Mucosa of rectum (tissue), 2 donors: ENCODE data around the gene TADA2B.

Experiments used
- H3K27ac ChIP-seq, 2 donors: one replicate each; pipeline ENCODE4 v1.7.0; 2013; ENCODE audit warnings: inconsistent platforms in 2 of 2, low read depth in 2 of 2, low read length in 2 of 2
- H3K27me3 ChIP-seq, 2 donors: one replicate each; pipeline ENCODE4 v1.7.0; 2013; ENCODE audit warnings: low read length in 2 of 2; ENCODE audit not compliant: control insufficient read depth in 2 of 2, insufficient read depth in 2 of 2
- H3K36me3 ChIP-seq, 2 donors: one replicate each; pipeline ENCODE4 v1.7.0; 2013; ENCODE audit warnings: low read length in 2 of 2; ENCODE audit not compliant: control insufficient read depth in 2 of 2, insufficient read depth in 2 of 2
- H3K4me1 ChIP-seq, 2 donors: one replicate each; pipeline ENCODE4 v1.7.0; 2013; ENCODE audit warnings: low read length in 2 of 2, mild to moderate bottlenecking in 1 of 2; ENCODE audit not compliant: control insufficient read depth in 2 of 2, insufficient read depth in 2 of 2
- H3K4me3 ChIP-seq, 2 donors: one replicate each; pipeline ENCODE4 v1.7.0; 2013; ENCODE audit warnings: low read length in 2 of 2
- H3K9ac ChIP-seq, 2 donors: one replicate each; pipeline ENCODE4 v1.7.0; 2013; ENCODE audit warnings: low read length in 2 of 2, low read depth in 1 of 2, mild to moderate bottlenecking in 1 of 2
- H3K9me3 ChIP-seq, 2 donors: one replicate each; pipeline ENCODE4 v1.7.0; 2013; ENCODE audit warnings: low read length in 2 of 2; ENCODE audit not compliant: control insufficient read depth in 2 of 2
- donor health status: healthy.
- donor health status: Normal muscosa, but diverticular disease.

The TADA2B gene

GRCh38 chr4:7043284-7044136 is at the start of gene TADA2B:
TADA2B (plus strand) TSS chr4:7043372; CDS start chr4:7043580, 208 bp downstream.
- H3K9me3 ChIP-seq, result no peaks in the 10 kb centered on the region
- H3K36me3 ChIP-seq, result peaks cover 2 to 8% of the 10 kb centered on the region in 2 donors
- peak within 1 kb of the TSS; percentile 92 for H3K4me3 ChIP-seq
- H3K4me1 ChIP-seq, result peaks cover 33 to 36% of the 10 kb centered on the region in 2 donors
- no peaks in the 10 kb centered on the region for H3K27me3 ChIP-seq
- H3K27ac ChIP-seq, result peak within 1 kb of the TSS; percentile 91 to 92
- H3K9ac ChIP-seq, result peak within 1 kb of the TSS; percentile 85 to 98

GRCh38 chr4:6996481-6996880 is 46.7 kb upstream of the TADA2B start:
- H3K36me3 ChIP-seq, result peaks cover 37 to 65% of the 10 kb centered on the region in 2 donors
- no peaks in the 10 kb centered on the region for H3K27me3 ChIP-seq
- H3K9ac ChIP-seq, result no peak overlapping the region
- H3K9me3 ChIP-seq, result no peaks in the 10 kb centered on the region
- peaks cover 10 to 15% of the 10 kb centered on the region in 2 donors for H3K4me1 ChIP-seq
- no peak overlapping the region for H3K4me3 ChIP-seq
- no peak overlapping the region for H3K27ac ChIP-seq

- no peak overlapping the region for H3K27ac ChIP-seq
- no peak overlapping the region for H3K4me3 ChIP-seq
- H3K36me3 ChIP-seq, result peaks cover 58 to 85% of the 10 kb centered on the region in 2 donors
- no peak overlapping the region for H3K9ac ChIP-seq
- H3K4me1 ChIP-seq, result no peaks in the 10 kb centered on the region
- H3K9me3 ChIP-seq, result no peaks in the 10 kb centered on the region
- H3K27me3 ChIP-seq, result no peaks in the 10 kb centered on the region
Measured at GRCh38 chr4:6999172-7000086, 43.7 kb upstream of the TADA2B start.

GRCh38 chr4:7000421-7001176 is 42.6 kb upstream of the TADA2B start:
- Histone ChIP-seq H3K4me1 (no peaks in the 10 kb centered on the region), H3K27ac (no peak overlapping the region), H3K9me3 (no peaks in the 10 kb centered on the region), H3K4me3 (no peak overlapping the region), H3K27me3 (no peaks in the 10 kb centered on the region), H3K9ac (no peak overlapping the region), H3K36me3 (peaks cover 61 to 81% of the 10 kb centered on the region in 2 donors)

GRCh38 chr4:7001271-7001670 is 41.9 kb upstream of the TADA2B start:
- Histone ChIP-seq H3K27ac (no peak overlapping the region), H3K36me3 (peaks cover 62 to 77% of the 10 kb centered on the region in 2 donors), H3K9ac (no peak overlapping the region), H3K4me3 (no peak overlapping the region), H3K9me3 (no peaks in the 10 kb centered on the region), H3K4me1 (no peaks in the 10 kb centered on the region), H3K27me3 (no peaks in the 10 kb centered on the region)

- Histone ChIP-seq H3K27me3 (no peaks in the 10 kb centered on the region), H3K27ac (no peak overlapping the region), H3K36me3 (peaks cover 57 to 74% of the 10 kb centered on the region in 2 donors), H3K4me1 (no peaks in the 10 kb centered on the region), H3K4me3 (no peak overlapping the region), H3K9ac (no peak overlapping the region), H3K9me3 (no peaks in the 10 kb centered on the region)
Measured at GRCh38 chr4:7002336-7002735, 40.8 kb upstream of the TADA2B start.

GRCh38 chr4:7003176-7003878 is 39.8 kb upstream of the TADA2B start:
- H3K4me3 ChIP-seq, result no peak overlapping the region
- no peak overlapping the region for H3K9ac ChIP-seq
- no peaks in the 10 kb centered on the region for H3K9me3 ChIP-seq
- H3K36me3 ChIP-seq, result peaks cover 62 to 74% of the 10 kb centered on the region in 2 donors
- no peaks in the 10 kb centered on the region for H3K4me1 ChIP-seq
- no peak overlapping the region for H3K27ac ChIP-seq
- H3K27me3 ChIP-seq, result no peaks in the 10 kb centered on the region

- Histone ChIP-seq H3K9me3 (no peaks in the 10 kb centered on the region), H3K27me3 (no peaks in the 10 kb centered on the region), H3K27ac (no peak overlapping the region), H3K9ac (no peak overlapping the region), H3K4me3 (no peak overlapping the region), H3K36me3 (peaks cover 65 to 74% of the 10 kb centered on the region in 2 donors), H3K4me1 (no peaks in the 10 kb centered on the region)
Measured at GRCh38 chr4:7003879-7004240, 39.3 kb upstream of the TADA2B start.

GRCh38 chr4:7004331-7004730 is 38.8 kb upstream of the TADA2B start:
- H3K27me3 ChIP-seq, result no peaks in the 10 kb centered on the region
- no peak overlapping the region for H3K9ac ChIP-seq
- H3K9me3 ChIP-seq, result no peaks in the 10 kb centered on the region
- no peaks in the 10 kb centered on the region for H3K4me1 ChIP-seq
- H3K27ac ChIP-seq, result no peak overlapping the region
- H3K36me3 ChIP-seq, result peaks cover 65 to 74% of the 10 kb centered on the region in 2 donors
- no peak overlapping the region for H3K4me3 ChIP-seq
